ENCODE measurements around the gene LGALS7B.
"Not testable (repeated sequence)": the region's sequence is repeated elsewhere in the genome, so short reads cannot be mapped to it uniquely, and the experiment has no call there.

DNA sequence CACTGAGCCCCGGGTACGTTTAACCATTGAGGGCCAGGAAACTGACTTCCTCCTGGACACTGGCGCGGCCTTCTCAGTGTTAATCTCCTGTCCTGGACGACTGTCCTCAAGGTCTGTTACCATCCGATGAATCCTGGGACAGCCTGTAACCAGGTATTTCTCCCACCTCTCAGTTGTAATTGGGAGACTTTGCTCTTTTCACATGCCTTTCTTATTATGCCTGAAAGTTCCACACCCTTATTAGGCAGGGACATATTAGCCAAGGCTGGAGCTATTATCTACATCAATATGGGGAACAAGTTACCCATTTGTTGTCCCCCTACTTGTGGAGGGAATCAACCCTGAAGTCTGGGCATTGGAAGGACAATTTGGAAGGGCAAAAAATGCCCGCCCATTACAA is 36.9 kb downstream of the LGALS7B start:
- not testable (repeated sequence) for TF ChIP-seq EGR1 (IDR thresholded peaks at IDR 0.05; ENCODE audit: low read depth); JUND (IDR thresholded peaks at IDR 0.05); EZH2 (IDR thresholded peaks at IDR 0.05); FOSL1 (IDR thresholded peaks at IDR 0.05; ENCODE audit: low read depth); POLR2A (IDR thresholded peaks at IDR 0.05; ENCODE audit: borderline replicate concordance, extremely low read depth, insufficient read depth, insufficient read length); SP1 (IDR thresholded peaks at IDR 0.05; ENCODE audit: low read depth); CEBPB (IDR thresholded peaks at IDR 0.05; ENCODE audit: low read depth); SIN3A (IDR thresholded peaks at IDR 0.05; ENCODE audit: low read depth); RAD21 (IDR thresholded peaks at IDR 0.05; ENCODE audit: low read depth); EZH2phosphoT487 (IDR thresholded peaks at IDR 0.05; ENCODE audit: borderline replicate concordance); SRF (IDR thresholded peaks at IDR 0.05; ENCODE audit: low read depth)
- TF ChIP-seq POLR2AphosphoS5 (IDR thresholded peaks at IDR 0.05; ENCODE audit: low read depth, low read length) = 0 out of 2 replicates have a peak, but pooled peaks have one; percentile 8
- TF ChIP-seq, protein P1, sequence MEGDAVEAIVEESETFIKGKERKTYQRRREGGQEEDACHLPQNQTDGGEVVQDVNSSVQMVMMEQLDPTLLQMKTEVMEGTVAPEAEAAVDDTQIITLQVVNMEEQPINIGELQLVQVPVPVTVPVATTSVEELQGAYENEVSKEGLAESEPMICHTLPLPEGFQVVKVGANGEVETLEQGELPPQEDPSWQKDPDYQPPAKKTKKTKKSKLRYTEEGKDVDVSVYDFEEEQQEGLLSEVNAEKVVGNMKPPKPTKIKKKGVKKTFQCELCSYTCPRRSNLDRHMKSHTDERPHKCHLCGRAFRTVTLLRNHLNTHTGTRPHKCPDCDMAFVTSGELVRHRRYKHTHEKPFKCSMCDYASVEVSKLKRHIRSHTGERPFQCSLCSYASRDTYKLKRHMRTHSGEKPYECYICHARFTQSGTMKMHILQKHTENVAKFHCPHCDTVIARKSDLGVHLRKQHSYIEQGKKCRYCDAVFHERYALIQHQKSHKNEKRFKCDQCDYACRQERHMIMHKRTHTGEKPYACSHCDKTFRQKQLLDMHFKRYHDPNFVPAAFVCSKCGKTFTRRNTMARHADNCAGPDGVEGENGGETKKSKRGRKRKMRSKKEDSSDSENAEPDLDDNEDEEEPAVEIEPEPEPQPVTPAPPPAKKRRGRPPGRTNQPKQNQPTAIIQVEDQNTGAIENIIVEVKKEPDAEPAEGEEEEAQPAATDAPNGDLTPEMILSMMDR (IDR thresholded peaks at IDR 0.05 in 2 of 3, conservative IDR thresholded peaks at IDR 0.05 in 1 of 3; ENCODE audit: borderline replicate concordance in 1 of 3, insufficient read depth in 1 of 3, low read depth in 2 of 3, low read length in 2 of 3) = not testable (repeated sequence)
- TF ChIP-seq, protein P2, sequence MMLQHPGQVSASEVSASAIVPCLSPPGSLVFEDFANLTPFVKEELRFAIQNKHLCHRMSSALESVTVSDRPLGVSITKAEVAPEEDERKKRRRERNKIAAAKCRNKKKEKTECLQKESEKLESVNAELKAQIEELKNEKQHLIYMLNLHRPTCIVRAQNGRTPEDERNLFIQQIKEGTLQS (IDR thresholded peaks at IDR 0.05) = not testable (repeated sequence)
